CD14-positive monocyte (primary cell): ENCODE data around the gene ZNF407. TPM values are rescaled to one million over a fixed set of nuclear protein-coding genes. Genes with fewer than 3 reads are reported as not detected.

Source experiments
- DNase-seq, 3 donors: peaks; one replicate each; pipeline ENCODE4 v3.0.0-alpha.2; 2011 to 2022
- H2AFZ ChIP-seq: 2 replicates; pipeline ENCODE4 v1.6.0; 2012; ENCODE audit warnings: mild to moderate bottlenecking, low read depth, low read length, inconsistent platforms; ENCODE audit not compliant: insufficient read depth, poor library complexity, severe bottlenecking
- H3K27ac ChIP-seq, 2 donors: 1 replicate in 1 of 2; 2 replicates in 1 of 2; pipeline ENCODE4 v1.5.1; 2012 to 2013; ENCODE audit warnings: low read length in 2 of 2, control low read depth in 1 of 2, inconsistent platforms in 1 of 2, low read depth in 1 of 2, mild to moderate bottlenecking in 1 of 2
- H3K27me3 ChIP-seq, 2 donors: one replicate each; pipeline versions ENCODE4 v1.6.0 to v1.6.1; 2011 to 2013; ENCODE audit warnings: low read length in 2 of 2; ENCODE audit not compliant: control insufficient read depth in 2 of 2, insufficient read depth in 2 of 2
- H3K36me3 ChIP-seq, 2 donors: replicated peaks in 1 of 2; 1 replicate in 1 of 2; 2 replicates in 1 of 2; pipeline versions ENCODE4 v1.5.1 to v1.6.1; 2012 to 2013; ENCODE audit warnings: low read length in 2 of 2, control low read depth in 1 of 2, inconsistent platforms in 1 of 2, mild to moderate bottlenecking in 1 of 2; ENCODE audit not compliant: insufficient read depth in 2 of 2, control insufficient read depth in 1 of 2
- H3K4me1 ChIP-seq, 2 donors: 1 replicate in 1 of 2; 2 replicates in 1 of 2; pipeline versions ENCODE4 v1.5.1 to v1.6.1; 2012 to 2013; ENCODE audit warnings: low read length in 2 of 2, control low read depth in 1 of 2, inconsistent platforms in 1 of 2, mild to moderate bottlenecking in 1 of 2, moderate library complexity in 1 of 2; ENCODE audit not compliant: insufficient read depth in 2 of 2, control insufficient read depth in 1 of 2
- H3K4me2 ChIP-seq: replicated peaks from 2 replicates; pipeline ENCODE3; 2012; ENCODE audit warnings: low read length, moderate library complexity, mild to moderate bottlenecking; ENCODE audit not compliant: poor library complexity, severe bottlenecking; ENCODE audit errors: extremely low read depth
- H3K4me3 ChIP-seq, 3 experiments: fragments of 200-600 bp in 1 of 3; sonication (generic) in 1 of 3; replicated peaks in 1 of 3; 1 replicate in 2 of 3; 2 replicates in 1 of 3; pipeline ENCODE4 v1.5.1; 2011 to 2013; ENCODE audit warnings: low read length in 3 of 3, mild to moderate bottlenecking in 3 of 3, control low read depth in 2 of 3, low read depth in 2 of 3, inconsistent platforms in 1 of 3, moderate library complexity in 1 of 3
- H3K79me2 ChIP-seq: 2 replicates; pipeline ENCODE4 v1.6.0; 2012; ENCODE audit warnings: mild to moderate bottlenecking, control low read depth, inconsistent platforms, low read length, moderate library complexity; ENCODE audit not compliant: insufficient read depth
- H3K9ac ChIP-seq: 2 replicates; pipeline ENCODE4 v1.6.0; 2017; ENCODE audit warnings: low read length, mild to moderate bottlenecking; ENCODE audit not compliant: insufficient read depth, poor library complexity, severe bottlenecking
- H3K9me3 ChIP-seq, 2 donors: replicated peaks in 1 of 2; 1 replicate in 1 of 2; 2 replicates in 1 of 2; pipeline versions ENCODE4 v1.5.1 to v1.6.1; 2012 to 2013; ENCODE audit warnings: low read length in 2 of 2, control low read depth in 1 of 2; ENCODE audit not compliant: control insufficient read depth in 1 of 2, insufficient read depth in 1 of 2
- H4K20me1 ChIP-seq: 2 replicates; pipeline ENCODE4 v1.6.0; 2012; ENCODE audit warnings: mild to moderate bottlenecking, low read length, control low read depth, moderate library complexity; ENCODE audit not compliant: insufficient read depth
- H3K27ac Mint-ChIP-seq, 7 donors: one replicate each; pipeline ENCODE4 v1.8.0; 2020; ENCODE audit warnings: mild to moderate bottlenecking in 7 of 7, mixed read lengths in 7 of 7, moderate library complexity in 6 of 7, inconsistent platforms in 2 of 7
- H3K27me3 Mint-ChIP-seq, 3 donors: one replicate each; pipeline ENCODE4 v1.8.0; 2021 to 2022; ENCODE audit warnings: low read depth in 3 of 3, mild to moderate bottlenecking in 3 of 3, mixed read lengths in 3 of 3, moderate library complexity in 3 of 3, inconsistent platforms in 1 of 3
- H3K36me3 Mint-ChIP-seq, 2 donors: one replicate each; pipeline ENCODE4 v1.8.0; 2020; ENCODE audit warnings: mixed read lengths in 2 of 2, inconsistent platforms in 1 of 2, mild to moderate bottlenecking in 1 of 2
- H3K4me1 Mint-ChIP-seq: one replicate; pipeline ENCODE4 v1.8.0; 2020; ENCODE audit warnings: mild to moderate bottlenecking, mixed read lengths
- H3K4me3 Mint-ChIP-seq, 2 donors: one replicate each; pipeline ENCODE4 v1.8.0; 2020; ENCODE audit warnings: mild to moderate bottlenecking in 2 of 2, mixed read lengths in 2 of 2, moderate library complexity in 1 of 2
- H3K9me3 Mint-ChIP-seq, 7 donors: one replicate each; pipeline ENCODE4 v1.8.0; 2020 to 2022; ENCODE audit warnings: mixed read lengths in 7 of 7, mild to moderate bottlenecking in 6 of 7, moderate library complexity in 6 of 7, inconsistent platforms in 2 of 7
- CTCF ChIP-seq: fragments of 200-600 bp; IDR thresholded peaks from one replicate; pipeline ENCODE4 v1.8.0; 2022; ENCODE audit warnings: antibody characterized with exemption, mild to moderate bottlenecking
- WGBS: methylation state at CpG from one replicate; pipeline ENCODE4 v1.1.5; 2013; ENCODE audit warnings: missing lambda C conversion rate; ENCODE audit not compliant: insufficient coverage; 5-methylcytosine and 5-hydroxymethylcytosine counted together
- intact Hi-C, 2 donors: fragments of 100-400 bp; cut with micrococcal nuclease; formaldehyde crosslinking; loops; one replicate each; pipeline versions ENCODE4 v1.15.0 to v1.15.1; 2023
- polyA plus RNA-seq, 3 donors: library from polyadenylated mRNA; depleted of rRNA in 1 of 3; unstranded in 2 of 3; stranded (reverse) in 1 of 3; fragments of 300-500 nt in 2 of 3; fragments of >200 nt in 1 of 3; fragmentation: Illumina TruSeq in 2 of 3; gene quantifications; 1 replicate in 2 of 3; 2 replicates in 1 of 3; pipeline ENCODE4 v1.2.3, GENCODE V29; 2012 to 2021

Gene ZNF407
- polyA plus RNA-seq, 3 donors, result 1.3 to 3.6 (median 1.6) TPM

- intact Hi-C loops, result no loop called here
- H3K9me3 Mint-ChIP-seq, result no peaks in the 10 kb centered on the region
- no peaks in the 10 kb centered on the region for H3K27me3 ChIP-seq
- no peaks in the 10 kb centered on the region for H3K4me1 ChIP-seq
- H3K4me1 Mint-ChIP-seq, result no peaks in the 10 kb centered on the region
- no peak for DNase-seq
- H3K9me3 ChIP-seq, result no peaks in the 10 kb centered on the region
- H2AFZ ChIP-seq, result no peak overlapping the region
- peaks cover 2 to 13% of the 10 kb centered on the region in 2 donors for H3K36me3 ChIP-seq
- no peak overlapping the region for H3K9ac ChIP-seq
- no peak overlapping the region for H3K4me2 ChIP-seq
- no peaks in the 10 kb centered on the region for H4K20me1 ChIP-seq
- no peak overlapping the region for H3K27ac ChIP-seq
- H3K4me3 ChIP-seq, result no peak overlapping the region
- peaks cover 15 to 24% of the 10 kb centered on the region in 2 donors for H3K36me3 Mint-ChIP-seq
- no peak for TF ChIP-seq CTCF
- H3K79me2 ChIP-seq, result no peaks in the 10 kb centered on the region
- no peak overlapping the region for H3K4me3 Mint-ChIP-seq
- peak overlapping the region in 1 of 7 donors; percentile 46 for H3K27ac Mint-ChIP-seq
- no peaks in the 10 kb centered on the region for H3K27me3 Mint-ChIP-seq
- WGBS, result 0% methylated on average over 1 of the region's 3 CpGs
These were observed 105.3 kb downstream of the ZNF407 start for GRCh38 chr18:74702950-74703349.

GRCh38 chr18:74708169-74708568 lies 110.5 kb downstream of the ZNF407 start:
- Histone ChIP-seq H3K4me2 (no peak overlapping the region), H3K27me3 (no peaks in the 10 kb centered on the region), H3K9me3 (no peaks in the 10 kb centered on the region), H3K36me3 (peaks cover 2 to 12% of the 10 kb centered on the region in 2 donors), H3K9ac (no peak overlapping the region), H4K20me1 (no peaks in the 10 kb centered on the region), H3K79me2 (no peaks in the 10 kb centered on the region), H2AFZ (no peak overlapping the region), H3K4me3 (no peak overlapping the region), H3K4me1 (no peaks in the 10 kb centered on the region), H3K27ac (no peak overlapping the region)
- DNase-seq, result no peak
- Mint-ChIP-seq H3K36me3 (peaks cover 20 to 22% of the 10 kb centered on the region in 2 donors), H3K4me3 (no peak overlapping the region), H3K4me1 (no peaks in the 10 kb centered on the region), H3K27me3 (no peaks in the 10 kb centered on the region), H3K27ac (no peak overlapping the region), H3K9me3 (no peaks in the 10 kb centered on the region)
- intact Hi-C loops, result no loop called here
- TF ChIP-seq CTCF, result no peak
